ENCODE measurements around the gene JUP.

The JUP gene

DNA sequence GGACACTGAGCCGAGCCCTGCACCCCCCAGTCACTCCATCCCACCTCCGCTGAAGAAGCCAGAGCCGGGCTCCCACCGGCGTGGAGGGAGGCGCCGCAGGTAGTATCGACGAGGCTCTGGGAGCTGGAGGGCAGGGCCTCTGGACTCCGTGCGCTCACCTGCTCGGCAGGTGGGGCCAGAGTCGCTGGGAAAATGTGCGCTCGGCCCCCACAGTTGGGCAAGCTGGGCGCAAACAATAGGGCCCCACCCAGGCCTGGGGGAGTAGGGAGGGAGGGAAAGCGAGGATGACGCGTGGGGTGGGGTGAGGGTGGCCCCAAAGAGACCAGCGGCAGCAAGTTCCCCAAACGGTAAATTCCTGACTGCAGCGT, 668 bp downstream of the JUP start:
- peak overlapping the region; percentile 82 for H2AFZ ChIP-seq (ENCODE audit: low read length)
- peak; percentile 6 for DNase-seq
- H3K27ac ChIP-seq (ENCODE audit: low read length): no peak overlapping the region
- H3K4me3 ChIP-seq (ENCODE audit: low read length): peak overlapping the region; percentile 78
- TF ChIP-seq, protein P1, sequence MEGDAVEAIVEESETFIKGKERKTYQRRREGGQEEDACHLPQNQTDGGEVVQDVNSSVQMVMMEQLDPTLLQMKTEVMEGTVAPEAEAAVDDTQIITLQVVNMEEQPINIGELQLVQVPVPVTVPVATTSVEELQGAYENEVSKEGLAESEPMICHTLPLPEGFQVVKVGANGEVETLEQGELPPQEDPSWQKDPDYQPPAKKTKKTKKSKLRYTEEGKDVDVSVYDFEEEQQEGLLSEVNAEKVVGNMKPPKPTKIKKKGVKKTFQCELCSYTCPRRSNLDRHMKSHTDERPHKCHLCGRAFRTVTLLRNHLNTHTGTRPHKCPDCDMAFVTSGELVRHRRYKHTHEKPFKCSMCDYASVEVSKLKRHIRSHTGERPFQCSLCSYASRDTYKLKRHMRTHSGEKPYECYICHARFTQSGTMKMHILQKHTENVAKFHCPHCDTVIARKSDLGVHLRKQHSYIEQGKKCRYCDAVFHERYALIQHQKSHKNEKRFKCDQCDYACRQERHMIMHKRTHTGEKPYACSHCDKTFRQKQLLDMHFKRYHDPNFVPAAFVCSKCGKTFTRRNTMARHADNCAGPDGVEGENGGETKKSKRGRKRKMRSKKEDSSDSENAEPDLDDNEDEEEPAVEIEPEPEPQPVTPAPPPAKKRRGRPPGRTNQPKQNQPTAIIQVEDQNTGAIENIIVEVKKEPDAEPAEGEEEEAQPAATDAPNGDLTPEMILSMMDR (IDR thresholded peaks at IDR 0.05; ENCODE audit: low read length): no peak
- TF ChIP-seq EZH2 (optimal IDR thresholded peaks at IDR 0.05; ENCODE audit: low read depth, low read length): no peak
- no peak for TF ChIP-seq EZH2phosphoT487 (IDR thresholded peaks at IDR 0.05; ENCODE audit: low read length)
- H3K27me3 ChIP-seq (replicated peaks; ENCODE audit: insufficient read depth, low read length): no peaks in the 10 kb centered on the region
- no peaks in the 10 kb centered on the region for H3K9me3 ChIP-seq (replicated peaks; ENCODE audit: insufficient read depth, low read length)
- peak overlapping the region; percentile 53; the same call in 1 of the 2 replicates for H3K9ac ChIP-seq (ENCODE audit: low read length)
- no peaks in the 10 kb centered on the region for H3K9me2 ChIP-seq (replicated peaks; ENCODE audit: insufficient read depth, low read length)
- peaks cover 9% of the 10 kb centered on the region for H3K79me2 ChIP-seq (ENCODE audit: low read length)
- no peaks in the 10 kb centered on the region for H4K20me1 ChIP-seq (ENCODE audit: insufficient read depth, low read length)
- H3K4me1 ChIP-seq (ENCODE audit: low read length): peaks cover 8% of the 10 kb centered on the region; the same call in 1 of the 2 replicates
- H3K36me3 ChIP-seq (replicated peaks; ENCODE audit: insufficient read depth, low read length): no peaks in the 10 kb centered on the region
- H3K4me2 ChIP-seq (ENCODE audit: low read depth, low read length): peak overlapping the region; percentile 88
- H3F3A ChIP-seq (ENCODE audit: insufficient read depth, low read length): no peaks in the 10 kb centered on the region

DNA sequence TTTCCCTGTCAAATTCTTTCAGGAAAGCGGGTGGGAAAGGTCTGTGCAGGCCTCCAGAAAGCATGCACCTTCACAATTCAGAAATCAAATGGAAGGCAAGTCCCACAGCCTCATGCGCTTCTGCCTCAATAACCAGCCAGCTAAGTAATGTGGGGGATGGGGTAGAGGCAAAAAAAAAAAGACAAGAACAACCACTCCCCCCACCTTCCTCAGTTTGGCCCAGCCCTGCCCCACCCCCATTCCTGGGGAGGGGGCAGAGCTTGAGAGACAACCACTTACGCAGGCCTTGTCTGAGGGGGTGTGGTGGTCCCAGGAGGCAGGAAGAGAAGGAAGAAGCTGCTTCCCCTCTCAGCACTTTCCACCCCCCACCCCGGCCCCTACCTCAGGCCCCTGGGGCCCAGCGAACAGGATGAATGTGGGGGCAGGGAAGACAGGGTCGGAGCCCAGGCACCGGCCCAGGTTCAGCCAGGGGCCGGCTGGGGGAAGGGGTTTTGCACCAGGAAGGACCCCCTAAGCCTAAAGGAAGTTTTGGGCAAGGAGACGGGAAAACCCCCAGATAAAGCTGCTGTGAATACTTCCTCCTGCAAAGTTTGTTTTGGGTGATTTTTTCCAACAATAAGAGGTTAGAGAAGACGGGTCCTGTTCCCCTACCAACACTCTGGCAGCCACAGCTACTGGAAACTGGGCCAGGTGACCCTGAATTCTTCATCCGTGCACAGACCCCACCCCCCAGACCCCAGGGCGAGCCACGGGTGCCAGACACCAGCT, 1.2 kb downstream of the JUP start:
- H3K4me3 ChIP-seq (ENCODE audit: low read length): peak overlapping the region; percentile 78
- no peak for DNase-seq
- H3K27ac ChIP-seq (ENCODE audit: low read length): no peak overlapping the region
- no peaks in the 10 kb centered on the region for H3F3A ChIP-seq (ENCODE audit: insufficient read depth, low read length)
- H4K20me1 ChIP-seq (ENCODE audit: insufficient read depth, low read length): no peaks in the 10 kb centered on the region
- no peaks in the 10 kb centered on the region for H3K36me3 ChIP-seq (replicated peaks; ENCODE audit: insufficient read depth, low read length)
- peaks cover 9% of the 10 kb centered on the region for H3K79me2 ChIP-seq (ENCODE audit: low read length)
- H3K9me2 ChIP-seq (replicated peaks; ENCODE audit: insufficient read depth, low read length): no peaks in the 10 kb centered on the region
- H3K9me3 ChIP-seq (replicated peaks; ENCODE audit: insufficient read depth, low read length): no peaks in the 10 kb centered on the region
- H3K27me3 ChIP-seq (replicated peaks; ENCODE audit: insufficient read depth, low read length): no peaks in the 10 kb centered on the region
- peaks cover 8% of the 10 kb centered on the region; the same call in 1 of the 2 replicates for H3K4me1 ChIP-seq (ENCODE audit: low read length)
- H2AFZ ChIP-seq (ENCODE audit: low read length): peak overlapping the region; percentile 82
- no peak for TF ChIP-seq EZH2 (optimal IDR thresholded peaks at IDR 0.05; ENCODE audit: low read depth, low read length)
- no peak for TF ChIP-seq EZH2phosphoT487 (IDR thresholded peaks at IDR 0.05; ENCODE audit: low read length)
- TF ChIP-seq, protein P1 (IDR thresholded peaks at IDR 0.05; ENCODE audit: low read length): no peak
- H3K4me2 ChIP-seq (ENCODE audit: low read depth, low read length): peak overlapping the region; percentile 88
- peak overlapping the region; percentile 53; the same call in 1 of the 2 replicates for H3K9ac ChIP-seq (ENCODE audit: low read length)

DNA sequence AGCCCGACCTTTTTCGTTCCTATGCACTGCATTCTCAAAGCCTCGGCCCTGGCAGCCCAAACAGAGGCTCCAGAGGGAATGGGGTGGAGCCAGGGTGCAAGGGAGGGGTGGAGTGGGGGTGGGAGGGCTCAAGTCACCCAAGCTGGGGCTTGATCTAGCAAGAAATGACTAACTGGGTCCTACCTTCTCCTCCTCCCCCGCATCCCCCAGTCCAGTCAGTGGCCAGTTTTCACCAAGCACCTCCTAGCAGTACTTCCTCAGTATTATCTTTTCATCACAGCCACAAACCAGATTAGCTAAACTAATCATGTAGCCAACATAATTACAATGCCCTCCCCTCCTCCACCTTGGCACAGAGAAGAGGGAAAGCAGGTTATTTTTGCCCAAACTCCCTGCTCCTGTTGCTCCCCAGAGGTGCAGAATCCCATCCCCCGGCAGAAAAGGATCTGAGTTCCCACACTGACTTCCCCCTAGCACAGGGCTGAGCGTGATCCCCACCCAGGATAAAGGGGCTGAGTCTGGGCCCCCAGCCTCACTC, 2.2 kb downstream of the JUP start:
- Histone ChIP-seq H3K36me3 (replicated peaks; ENCODE audit: insufficient read depth, low read length) (no peaks in the 10 kb centered on the region), H3K4me3 (ENCODE audit: low read length) (no peak overlapping the region), H3K27ac (ENCODE audit: low read length) (no peak overlapping the region), H3K4me2 (ENCODE audit: low read depth, low read length) (no peak overlapping the region), H3K9ac (ENCODE audit: low read length) (no peak overlapping the region), H3K27me3 (replicated peaks; ENCODE audit: insufficient read depth, low read length) (no peaks in the 10 kb centered on the region), H3K9me3 (replicated peaks; ENCODE audit: insufficient read depth, low read length) (no peaks in the 10 kb centered on the region), H2AFZ (ENCODE audit: low read length) (no peak overlapping the region), H3K9me2 (replicated peaks; ENCODE audit: insufficient read depth, low read length) (no peaks in the 10 kb centered on the region), H3K4me1 (ENCODE audit: low read length) (peaks cover 8% of the 10 kb centered on the region; the same call in 1 of the 2 replicates), H4K20me1 (ENCODE audit: insufficient read depth, low read length) (no peaks in the 10 kb centered on the region), H3F3A (ENCODE audit: insufficient read depth, low read length) (no peaks in the 10 kb centered on the region), H3K79me2 (ENCODE audit: low read length) (peaks cover 9% of the 10 kb centered on the region)
- no peak for DNase-seq
- no peak for TF ChIP-seq EZH2phosphoT487 (IDR thresholded peaks at IDR 0.05; ENCODE audit: low read length)

DNA sequence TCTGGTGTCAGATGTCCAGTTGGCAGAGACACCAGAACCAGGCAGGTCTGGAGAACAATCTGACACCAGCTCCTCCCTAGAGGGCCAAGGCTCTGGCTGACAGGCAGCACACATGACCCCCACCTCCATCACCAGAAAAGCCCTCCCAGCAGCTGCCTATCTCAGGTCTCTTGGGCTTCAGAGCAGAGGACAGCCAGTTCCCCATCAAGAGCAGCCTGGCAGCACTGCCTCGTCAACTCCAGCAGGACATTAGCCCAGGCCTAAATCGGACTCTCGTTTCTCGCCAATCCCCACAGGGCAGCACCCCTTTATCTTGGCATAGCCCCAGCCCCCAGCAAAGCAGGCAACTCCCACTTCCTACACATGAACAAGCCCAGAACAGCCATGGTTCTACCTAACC, 4.4 kb downstream of the JUP start:
- Histone ChIP-seq H3K9me3 (replicated peaks; ENCODE audit: insufficient read depth, low read length) (no peaks in the 10 kb centered on the region), H3F3A (ENCODE audit: insufficient read depth, low read length) (no peaks in the 10 kb centered on the region), H3K4me2 (ENCODE audit: low read depth, low read length) (no peak overlapping the region), H3K27ac (ENCODE audit: low read length) (no peak overlapping the region), H3K9me2 (replicated peaks; ENCODE audit: insufficient read depth, low read length) (no peaks in the 10 kb centered on the region), H3K4me1 (ENCODE audit: low read length) (peaks cover 6% of the 10 kb centered on the region; the same call in 1 of the 2 replicates), H2AFZ (ENCODE audit: low read length) (no peak overlapping the region), H3K79me2 (ENCODE audit: low read length) (peaks cover 9% of the 10 kb centered on the region), H4K20me1 (ENCODE audit: insufficient read depth, low read length) (no peaks in the 10 kb centered on the region), H3K9ac (ENCODE audit: low read length) (no peak overlapping the region), H3K27me3 (replicated peaks; ENCODE audit: insufficient read depth, low read length) (no peaks in the 10 kb centered on the region), H3K4me3 (ENCODE audit: low read length) (no peak overlapping the region), H3K36me3 (replicated peaks; ENCODE audit: insufficient read depth, low read length) (no peaks in the 10 kb centered on the region)
- no peak for TF ChIP-seq EZH2 (optimal IDR thresholded peaks at IDR 0.05; ENCODE audit: low read depth, low read length)
- no peak for DNase-seq
